Cardiac fibroblast (primary cell): Measurements from ENCODE around the gene ATRAID.

ENCODE experiments used
- DNase-seq, 2 donors: peaks; one replicate each; pipeline versions ENCODE4 v3.0.0 to v3.0.0-alpha.2; 2010; ENCODE audit warnings: low read depth in 2 of 2
- H3K4me3 ChIP-seq, 2 donors: replicated peaks in 1 of 2; 1 replicate in 1 of 2; 2 replicates in 1 of 2; pipeline ENCODE4 v1.5.1; 2011; ENCODE audit warnings: low read depth in 2 of 2, low read length in 2 of 2, mild to moderate bottlenecking in 2 of 2, moderate library complexity in 1 of 2
- TF ChIP-seq, protein P1 (sequence below): IDR thresholded peaks from one replicate; pipeline ENCODE4 v1.5.1; 2011; ENCODE audit warnings: low read depth, mild to moderate bottlenecking, low read length, inconsistent platforms

The ATRAID gene

DNA sequence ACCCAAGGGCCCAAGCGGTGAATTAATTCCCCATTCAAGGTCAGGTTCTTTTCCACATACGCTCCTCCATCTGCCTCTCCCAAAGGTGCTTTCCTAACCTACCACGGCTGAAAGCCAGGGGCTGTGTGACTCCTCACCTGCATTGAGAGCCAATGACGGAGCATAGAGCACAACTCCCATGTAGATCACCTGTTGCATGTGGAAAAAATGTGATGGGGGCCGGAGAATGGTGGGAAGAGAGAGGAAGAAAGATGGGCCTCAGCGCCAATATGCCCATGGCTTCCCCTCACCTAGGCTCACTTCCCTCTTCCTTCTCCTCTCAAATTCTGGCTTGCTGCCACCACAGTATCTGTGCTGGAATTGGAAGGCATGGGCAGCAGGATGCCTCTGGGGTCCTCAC lies 5.5 kb upstream of the ATRAID start:
- TF ChIP-seq, protein P1, sequence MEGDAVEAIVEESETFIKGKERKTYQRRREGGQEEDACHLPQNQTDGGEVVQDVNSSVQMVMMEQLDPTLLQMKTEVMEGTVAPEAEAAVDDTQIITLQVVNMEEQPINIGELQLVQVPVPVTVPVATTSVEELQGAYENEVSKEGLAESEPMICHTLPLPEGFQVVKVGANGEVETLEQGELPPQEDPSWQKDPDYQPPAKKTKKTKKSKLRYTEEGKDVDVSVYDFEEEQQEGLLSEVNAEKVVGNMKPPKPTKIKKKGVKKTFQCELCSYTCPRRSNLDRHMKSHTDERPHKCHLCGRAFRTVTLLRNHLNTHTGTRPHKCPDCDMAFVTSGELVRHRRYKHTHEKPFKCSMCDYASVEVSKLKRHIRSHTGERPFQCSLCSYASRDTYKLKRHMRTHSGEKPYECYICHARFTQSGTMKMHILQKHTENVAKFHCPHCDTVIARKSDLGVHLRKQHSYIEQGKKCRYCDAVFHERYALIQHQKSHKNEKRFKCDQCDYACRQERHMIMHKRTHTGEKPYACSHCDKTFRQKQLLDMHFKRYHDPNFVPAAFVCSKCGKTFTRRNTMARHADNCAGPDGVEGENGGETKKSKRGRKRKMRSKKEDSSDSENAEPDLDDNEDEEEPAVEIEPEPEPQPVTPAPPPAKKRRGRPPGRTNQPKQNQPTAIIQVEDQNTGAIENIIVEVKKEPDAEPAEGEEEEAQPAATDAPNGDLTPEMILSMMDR: no peak
- H3K4me3 ChIP-seq: no peak overlapping the region
- DNase-seq: no peak

DNA sequence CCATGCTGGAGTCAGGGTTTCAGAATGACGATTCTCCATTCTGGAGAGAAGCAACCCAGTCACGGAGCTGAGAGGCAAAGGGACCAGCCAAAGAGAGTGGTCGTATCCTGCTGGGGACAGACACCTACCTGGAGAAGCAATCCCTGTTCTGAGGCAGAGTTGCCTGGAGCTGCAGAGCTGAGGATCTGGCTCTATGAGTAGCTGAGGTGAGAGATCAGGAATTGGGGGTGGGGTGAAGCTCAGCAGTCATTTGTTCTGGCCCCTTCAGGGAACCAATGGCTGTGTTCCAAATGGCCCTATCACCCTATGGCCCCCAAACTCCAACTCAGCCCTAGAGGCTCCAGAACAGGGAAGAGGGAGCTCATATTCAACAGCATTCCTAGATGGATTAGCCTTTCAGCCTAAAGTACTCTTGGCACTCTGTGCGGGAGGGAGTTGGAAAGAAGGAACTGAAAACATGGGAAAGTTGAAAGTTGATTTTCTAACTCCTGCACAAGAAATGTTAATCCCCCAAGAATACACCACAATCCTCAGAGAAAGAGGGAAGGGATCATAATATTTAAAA lies 3.3 kb upstream of the ATRAID start:
- H3K4me3 ChIP-seq: no peak overlapping the region
- DNase-seq: no peak
- TF ChIP-seq, protein P1: no peak

DNA sequence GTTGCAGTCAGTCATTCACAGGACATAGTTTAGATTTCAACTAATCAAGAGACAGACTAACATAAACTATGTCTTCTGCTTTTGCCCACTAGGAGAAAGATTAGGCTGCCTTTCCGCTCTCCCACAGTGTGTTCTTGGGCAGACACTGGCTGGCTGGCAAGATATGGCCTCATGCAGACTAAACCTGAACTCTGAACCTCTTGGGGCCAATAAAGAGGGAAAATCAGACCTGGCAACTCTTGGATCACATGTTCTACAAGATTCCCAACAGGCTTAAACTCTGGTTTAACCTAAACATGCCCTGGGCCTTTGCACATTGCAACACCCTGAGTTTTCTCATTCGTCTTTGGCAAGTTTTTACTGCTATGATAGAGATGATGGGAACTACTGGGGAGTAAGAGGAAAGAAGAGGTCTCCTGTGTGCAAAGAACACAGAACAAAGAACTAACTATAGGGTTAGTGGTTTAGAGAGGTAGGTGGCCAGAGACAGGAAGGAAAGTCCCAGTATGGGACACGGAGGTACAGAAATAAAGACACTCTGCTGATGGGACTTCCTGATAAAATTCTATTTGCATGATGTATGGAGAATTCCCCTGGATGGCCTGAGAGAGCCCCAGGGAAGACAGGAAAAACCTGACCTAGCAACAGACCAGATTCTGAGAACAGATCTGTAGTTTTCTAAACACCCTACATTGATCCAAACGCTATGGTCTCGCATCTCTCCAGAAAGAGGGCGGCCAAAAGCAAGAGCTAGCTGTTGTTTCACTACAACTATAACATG lies 2.0 kb upstream of the ATRAID start:
- no peak overlapping the region for H3K4me3 ChIP-seq
- TF ChIP-seq, protein P1: no peak
- peak in 1 of 2 donors; percentile 30 for DNase-seq

DNA sequence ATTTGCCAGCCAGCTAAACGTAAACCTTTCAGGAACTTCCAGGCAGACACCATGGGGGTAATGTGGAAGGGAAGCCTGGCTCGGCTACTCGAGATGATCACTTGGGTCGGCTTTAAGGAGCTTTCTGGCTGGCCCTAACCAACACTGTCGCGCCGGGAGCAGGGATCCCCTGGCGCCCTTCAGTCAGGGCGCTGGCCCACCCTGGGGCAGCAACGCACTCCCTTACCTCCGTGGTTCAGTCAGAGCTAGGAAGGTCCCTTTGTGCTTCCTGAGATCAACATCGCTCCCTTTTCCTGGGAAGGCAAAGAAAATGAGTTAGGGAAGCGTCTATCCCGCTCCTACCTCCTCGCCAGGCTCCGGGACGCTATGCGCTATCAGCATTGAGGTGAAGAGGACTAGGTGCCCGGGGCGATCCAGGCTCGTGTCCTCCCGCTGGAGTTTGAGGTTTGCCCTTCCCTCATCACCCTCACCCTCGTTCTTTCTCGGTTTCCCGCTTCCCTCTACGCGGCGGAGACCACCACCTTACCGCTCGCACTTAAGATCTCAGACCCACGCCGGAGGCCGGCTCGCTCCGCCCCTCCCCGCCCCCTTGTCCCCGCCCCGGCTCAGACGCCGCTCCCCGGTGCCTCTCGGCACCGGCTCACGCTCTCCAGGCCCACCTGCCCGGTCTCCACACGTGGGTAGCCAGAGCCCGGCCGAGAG lies 449 bp upstream of the ATRAID start:
- TF ChIP-seq, protein P1: no peak
- DNase-seq: peak in 1 of 2 donors; percentile 26
- peak overlapping the region; percentile 77 to 81 for H3K4me3 ChIP-seq

DNA sequence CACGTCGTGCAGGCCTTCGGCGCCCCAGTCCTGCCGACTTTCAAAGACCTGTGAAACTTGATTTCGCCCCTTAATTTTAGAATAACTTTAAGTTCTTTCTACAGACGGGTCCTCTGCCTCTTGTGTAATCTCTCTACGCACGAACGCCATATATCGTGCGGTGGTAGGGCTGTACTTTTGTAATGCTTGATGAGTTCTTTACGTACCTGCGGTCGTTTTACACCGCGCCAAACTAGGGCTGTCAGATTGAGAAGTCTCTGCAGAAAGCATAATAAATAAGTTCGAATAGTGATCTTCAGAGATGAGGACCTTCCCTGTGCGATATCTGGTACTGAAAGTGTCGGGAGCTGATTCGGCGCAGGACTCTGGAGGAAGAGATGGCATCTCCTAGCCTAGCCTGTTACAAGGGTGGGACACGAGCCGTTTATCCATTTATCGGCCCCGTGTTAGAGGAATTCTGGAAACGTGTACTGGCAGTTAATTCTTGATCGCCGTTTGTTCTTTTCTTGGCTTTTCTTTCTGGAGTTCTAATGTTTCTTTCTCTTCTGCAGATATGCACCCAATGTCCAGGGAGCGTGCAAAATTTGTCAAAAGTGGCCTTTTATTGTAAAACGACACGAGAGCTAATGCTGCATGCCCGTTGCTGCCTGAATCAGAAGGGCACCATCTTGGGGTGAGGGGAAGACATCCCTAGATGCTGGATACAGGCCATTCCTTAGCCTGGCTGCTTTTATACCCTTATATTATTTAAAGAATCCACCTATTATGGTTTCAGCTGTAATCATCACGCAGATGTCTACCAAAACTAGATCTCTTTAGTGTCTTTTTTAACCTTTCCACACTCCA lies 1.0 kb downstream of the ATRAID start:
- H3K4me3 ChIP-seq: peak overlapping the region; percentile 77 to 81
- TF ChIP-seq, protein P1: no peak
- peak; percentile 71 to 78 for DNase-seq

DNA sequence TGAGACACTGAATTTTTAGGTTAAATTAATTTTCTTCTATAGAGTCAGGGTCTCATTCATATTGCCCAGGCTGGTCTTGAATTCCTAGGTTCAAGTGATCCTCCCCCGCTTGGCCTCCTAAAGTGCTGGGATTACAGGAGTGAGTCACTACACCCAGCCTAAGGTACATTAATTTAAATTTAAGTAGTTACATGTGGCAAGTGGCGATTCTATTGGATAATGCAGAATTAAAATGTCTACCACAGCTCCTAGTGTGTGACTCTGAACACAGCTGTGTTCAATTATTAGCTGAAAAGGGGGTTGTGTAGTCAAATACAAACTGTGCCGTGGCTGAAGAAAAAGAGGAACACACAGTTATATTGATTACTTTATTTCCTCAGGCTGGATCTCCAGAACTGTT lies 3.1 kb downstream of the ATRAID start:
- no peak for DNase-seq
- TF ChIP-seq, protein P1: no peak
- H3K4me3 ChIP-seq: no peak overlapping the region
